Measurements from ENCODE around the gene NCOA7. TPM values are rescaled to one million over a fixed set of nuclear protein-coding genes. Genes with fewer than 3 reads are reported as not detected.

The NCOA7 gene
- total and polyA plus RNA-seq, 2 of the 8 experiments (the other 6 are each of a cell fraction or from before 2014, with no cell fraction given) = 2.6 to 10.7 TPM

DNA sequence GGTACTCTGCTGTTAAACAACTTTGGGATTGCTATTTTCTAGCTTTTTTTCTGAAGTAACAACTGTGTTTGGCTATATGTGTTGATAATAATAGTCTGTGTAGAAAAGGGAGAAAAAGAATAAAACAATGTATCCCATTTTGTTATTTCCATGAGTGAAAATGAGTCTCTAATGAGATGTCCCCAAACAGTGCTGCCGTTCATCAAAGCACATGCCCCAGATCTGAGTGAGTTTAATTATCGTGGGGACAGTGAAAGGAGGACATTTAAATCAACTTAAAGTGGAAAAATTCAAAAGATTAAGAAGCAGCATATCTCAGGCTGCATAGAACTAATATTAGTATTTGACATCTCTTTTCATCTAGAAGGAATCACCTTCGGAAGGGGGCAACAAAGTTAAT lies 59.6 kb downstream of the NCOA7 start (continued):
- TF ChIP-seq, protein P1, sequence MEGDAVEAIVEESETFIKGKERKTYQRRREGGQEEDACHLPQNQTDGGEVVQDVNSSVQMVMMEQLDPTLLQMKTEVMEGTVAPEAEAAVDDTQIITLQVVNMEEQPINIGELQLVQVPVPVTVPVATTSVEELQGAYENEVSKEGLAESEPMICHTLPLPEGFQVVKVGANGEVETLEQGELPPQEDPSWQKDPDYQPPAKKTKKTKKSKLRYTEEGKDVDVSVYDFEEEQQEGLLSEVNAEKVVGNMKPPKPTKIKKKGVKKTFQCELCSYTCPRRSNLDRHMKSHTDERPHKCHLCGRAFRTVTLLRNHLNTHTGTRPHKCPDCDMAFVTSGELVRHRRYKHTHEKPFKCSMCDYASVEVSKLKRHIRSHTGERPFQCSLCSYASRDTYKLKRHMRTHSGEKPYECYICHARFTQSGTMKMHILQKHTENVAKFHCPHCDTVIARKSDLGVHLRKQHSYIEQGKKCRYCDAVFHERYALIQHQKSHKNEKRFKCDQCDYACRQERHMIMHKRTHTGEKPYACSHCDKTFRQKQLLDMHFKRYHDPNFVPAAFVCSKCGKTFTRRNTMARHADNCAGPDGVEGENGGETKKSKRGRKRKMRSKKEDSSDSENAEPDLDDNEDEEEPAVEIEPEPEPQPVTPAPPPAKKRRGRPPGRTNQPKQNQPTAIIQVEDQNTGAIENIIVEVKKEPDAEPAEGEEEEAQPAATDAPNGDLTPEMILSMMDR (IDR thresholded peaks at IDR 0.05; ENCODE audit: control extremely low read depth in 1 of 3, insufficient read depth in 1 of 3, low read depth in 1 of 3, low read length in 3 of 3) = no peak
- TF ChIP-seq HDAC2 (IDR thresholded peaks at IDR 0.05; ENCODE audit: borderline replicate concordance in 1 of 2, low read depth in 2 of 2, low read length in 2 of 2) (no peak), CTBP2 (IDR thresholded peaks at IDR 0.05; ENCODE audit: borderline replicate concordance, insufficient read depth, insufficient read length, low read length) (no peak)
